GM12865 (cell line): ENCODE results near the gene MTRR.
"Not testable (repeated sequence)": the region's sequence is repeated elsewhere in the genome, so short reads cannot be mapped to it uniquely, and the experiment has no call there.

ENCODE experiments used
- DNase-seq: peaks from one replicate; pipeline ENCODE4 v3.0.0; 2010; ENCODE audit warnings: low read depth
- H3K4me3 ChIP-seq: 2 replicates; pipeline ENCODE4 v1.5.1; 2011; ENCODE audit warnings: mild to moderate bottlenecking, low read depth, low read length, control low read depth
- TF ChIP-seq, protein P1 (sequence below): IDR thresholded peaks from 2 replicates; pipeline ENCODE4 v1.5.1; 2011; ENCODE audit warnings: low read length, control low read depth, low read depth, inconsistent platforms; ENCODE audit not compliant: insufficient read depth; ENCODE audit errors: missing control alignments

The MTRR gene

DNA sequence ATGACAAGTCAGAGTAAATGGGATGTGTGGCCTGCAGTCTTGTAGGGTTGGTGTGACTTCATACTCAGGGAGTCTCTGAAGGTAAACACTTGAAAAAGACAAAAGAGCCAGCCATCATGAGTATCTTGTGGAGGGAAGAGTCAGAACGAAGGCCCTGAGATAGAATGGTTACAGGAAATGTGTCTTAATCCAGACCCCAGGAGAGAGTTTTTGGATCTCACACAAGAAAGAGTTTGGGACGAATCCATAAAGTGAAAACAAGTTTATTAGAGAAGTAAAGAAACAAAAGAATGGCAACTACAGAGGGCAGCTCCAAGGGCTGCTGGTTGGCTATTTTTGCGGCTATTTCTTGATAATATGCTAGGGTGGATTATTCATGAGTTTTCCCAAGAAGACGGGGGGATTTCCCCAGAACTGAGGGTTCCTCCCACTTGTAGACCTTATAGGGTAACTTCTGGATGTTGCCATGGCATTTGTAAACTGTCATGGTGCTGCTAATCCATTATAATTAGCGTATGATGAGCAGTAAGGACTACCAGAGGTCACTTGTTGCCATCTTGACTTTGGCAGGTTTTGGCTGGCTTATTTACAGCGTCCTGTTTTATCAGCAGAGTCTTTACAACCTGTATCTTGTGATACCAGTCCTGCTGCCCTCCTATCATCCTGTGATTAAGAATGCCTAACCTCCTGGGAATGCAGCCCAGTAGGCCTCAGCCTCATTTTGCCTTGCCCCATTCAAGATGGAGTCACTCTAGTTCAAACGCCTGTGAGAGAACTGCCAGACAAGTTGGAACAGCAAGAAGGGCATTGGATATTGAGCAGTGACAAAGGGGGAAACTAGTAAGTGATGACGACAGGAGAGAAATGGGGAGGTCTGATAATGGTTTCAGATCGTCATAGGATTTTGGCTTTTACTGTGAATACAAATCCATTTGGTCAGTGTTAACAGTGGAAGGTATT lies 34.0 kb downstream of the MTRR start:
- H3K4me3 ChIP-seq = no peak overlapping the region
- TF ChIP-seq, protein P1, sequence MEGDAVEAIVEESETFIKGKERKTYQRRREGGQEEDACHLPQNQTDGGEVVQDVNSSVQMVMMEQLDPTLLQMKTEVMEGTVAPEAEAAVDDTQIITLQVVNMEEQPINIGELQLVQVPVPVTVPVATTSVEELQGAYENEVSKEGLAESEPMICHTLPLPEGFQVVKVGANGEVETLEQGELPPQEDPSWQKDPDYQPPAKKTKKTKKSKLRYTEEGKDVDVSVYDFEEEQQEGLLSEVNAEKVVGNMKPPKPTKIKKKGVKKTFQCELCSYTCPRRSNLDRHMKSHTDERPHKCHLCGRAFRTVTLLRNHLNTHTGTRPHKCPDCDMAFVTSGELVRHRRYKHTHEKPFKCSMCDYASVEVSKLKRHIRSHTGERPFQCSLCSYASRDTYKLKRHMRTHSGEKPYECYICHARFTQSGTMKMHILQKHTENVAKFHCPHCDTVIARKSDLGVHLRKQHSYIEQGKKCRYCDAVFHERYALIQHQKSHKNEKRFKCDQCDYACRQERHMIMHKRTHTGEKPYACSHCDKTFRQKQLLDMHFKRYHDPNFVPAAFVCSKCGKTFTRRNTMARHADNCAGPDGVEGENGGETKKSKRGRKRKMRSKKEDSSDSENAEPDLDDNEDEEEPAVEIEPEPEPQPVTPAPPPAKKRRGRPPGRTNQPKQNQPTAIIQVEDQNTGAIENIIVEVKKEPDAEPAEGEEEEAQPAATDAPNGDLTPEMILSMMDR = no peak
- DNase-seq = no peak

DNA sequence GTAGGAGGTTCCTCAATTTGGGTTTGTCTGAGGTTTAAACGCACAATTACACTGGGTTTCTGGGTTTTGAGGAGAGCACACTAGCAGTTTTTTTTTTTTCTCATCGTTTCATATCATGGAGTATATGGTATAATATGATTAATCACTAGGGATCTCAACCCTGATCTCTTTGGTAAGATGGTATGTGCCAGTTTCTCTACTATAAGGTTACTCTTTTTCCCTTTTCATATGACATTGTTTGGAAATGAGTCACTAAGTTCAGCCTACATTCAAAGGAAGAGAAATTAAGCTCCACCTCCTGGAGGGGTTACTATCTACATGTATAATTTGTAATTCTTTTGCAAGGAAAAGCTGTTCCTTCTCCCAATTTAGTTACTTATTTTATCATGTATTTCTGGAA lies 35.2 kb downstream of the MTRR start:
- no peak overlapping the region for H3K4me3 ChIP-seq
- TF ChIP-seq, protein P1 = no peak
- DNase-seq = no peak

DNA sequence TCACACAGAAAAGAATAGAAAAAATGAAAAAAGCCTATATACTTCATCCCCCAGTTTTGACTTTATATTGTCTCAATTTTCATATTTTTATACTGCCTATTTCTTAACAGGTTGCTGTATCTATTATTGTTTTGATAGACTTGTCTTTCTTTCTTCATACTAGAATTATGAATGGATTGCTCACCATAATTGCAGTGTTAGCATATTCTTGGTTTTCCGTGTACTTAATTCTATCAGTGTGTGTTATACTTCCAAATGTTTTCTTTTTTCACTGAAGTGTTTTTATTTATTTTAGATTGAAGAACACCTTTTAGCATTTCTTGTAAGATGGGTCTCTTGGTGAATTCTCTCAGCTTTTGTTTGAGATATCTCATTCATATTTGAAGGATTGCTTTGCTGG lies 38.7 kb downstream of the MTRR start:
- H3K4me3 ChIP-seq = no peak overlapping the region
- TF ChIP-seq, protein P1 = no peak
- DNase-seq = no peak

DNA sequence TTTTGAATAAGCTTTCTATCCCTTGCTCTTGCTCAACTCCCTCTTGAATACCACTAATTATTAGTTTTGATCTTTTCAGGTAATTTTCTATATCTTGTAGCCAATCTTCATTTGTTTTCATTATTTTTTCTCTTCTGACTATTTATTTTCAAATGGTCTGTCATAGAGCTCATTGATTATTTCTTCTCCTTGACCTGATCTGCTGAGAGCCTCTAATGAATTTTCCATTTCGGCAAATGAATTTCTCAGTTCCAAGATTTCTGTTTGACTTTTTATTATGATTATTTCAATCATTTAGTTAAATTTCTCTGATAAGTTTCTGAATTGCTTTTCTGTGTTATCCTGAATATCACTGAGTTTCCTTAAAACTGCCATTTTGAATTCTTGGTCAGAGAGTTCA lies 39.4 kb downstream of the MTRR start:
- TF ChIP-seq, protein P1 = no peak
- DNase-seq = no peak
- H3K4me3 ChIP-seq = no peak overlapping the region

DNA sequence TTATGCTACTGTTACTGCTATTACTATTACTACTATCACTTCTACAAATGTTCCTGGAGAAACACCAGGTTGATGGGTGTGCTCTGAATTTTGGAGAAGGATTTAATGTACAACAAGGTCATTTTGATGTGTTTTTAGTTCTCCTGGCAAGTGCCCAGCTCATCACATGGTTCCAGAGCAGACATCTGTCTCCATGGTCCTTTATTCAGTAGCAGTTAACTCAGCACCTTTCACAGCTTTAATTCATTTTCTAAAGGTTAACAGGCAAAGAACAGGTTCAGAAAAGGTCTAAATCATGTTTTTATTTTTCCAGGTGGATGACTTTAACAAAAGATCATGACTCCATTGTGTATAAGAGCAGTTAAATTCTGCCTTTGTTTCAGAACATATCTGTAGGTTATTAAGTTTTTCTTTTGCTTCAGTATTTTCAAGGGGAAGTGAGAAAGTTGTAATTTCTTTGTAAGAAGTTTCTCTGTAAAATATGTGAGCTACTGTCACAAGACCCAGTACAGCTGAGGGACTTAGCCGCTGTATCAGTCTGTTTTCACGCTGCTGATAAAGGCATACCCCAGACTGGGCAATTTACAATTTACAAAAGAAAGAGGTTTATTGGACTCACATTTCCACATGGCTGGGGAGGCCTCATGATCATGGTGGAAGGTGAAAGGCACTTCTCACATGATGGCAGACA lies 41.9 kb downstream of the MTRR start:
- TF ChIP-seq, protein P1 = no peak
- no peak overlapping the region for H3K4me3 ChIP-seq
- no peak for DNase-seq

DNA sequence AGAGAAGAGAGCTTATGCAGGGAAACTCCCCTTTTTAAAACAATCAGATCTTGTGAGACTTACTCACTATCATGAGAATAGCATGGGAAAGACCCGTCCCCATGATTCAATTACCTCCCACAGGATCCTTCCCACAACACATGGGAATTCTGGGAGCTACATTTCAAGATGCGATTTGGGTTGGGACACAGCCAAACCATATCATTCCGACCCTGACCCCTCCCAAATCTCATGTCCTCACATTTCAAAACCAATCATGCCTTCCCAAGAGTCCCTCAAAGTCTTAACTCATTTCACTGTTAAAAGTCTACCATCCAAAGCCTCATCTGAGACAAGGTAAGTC lies 42.5 kb downstream of the MTRR start:
- DNase-seq, H3K4me3 ChIP-seq: not testable (repeated sequence)

DNA sequence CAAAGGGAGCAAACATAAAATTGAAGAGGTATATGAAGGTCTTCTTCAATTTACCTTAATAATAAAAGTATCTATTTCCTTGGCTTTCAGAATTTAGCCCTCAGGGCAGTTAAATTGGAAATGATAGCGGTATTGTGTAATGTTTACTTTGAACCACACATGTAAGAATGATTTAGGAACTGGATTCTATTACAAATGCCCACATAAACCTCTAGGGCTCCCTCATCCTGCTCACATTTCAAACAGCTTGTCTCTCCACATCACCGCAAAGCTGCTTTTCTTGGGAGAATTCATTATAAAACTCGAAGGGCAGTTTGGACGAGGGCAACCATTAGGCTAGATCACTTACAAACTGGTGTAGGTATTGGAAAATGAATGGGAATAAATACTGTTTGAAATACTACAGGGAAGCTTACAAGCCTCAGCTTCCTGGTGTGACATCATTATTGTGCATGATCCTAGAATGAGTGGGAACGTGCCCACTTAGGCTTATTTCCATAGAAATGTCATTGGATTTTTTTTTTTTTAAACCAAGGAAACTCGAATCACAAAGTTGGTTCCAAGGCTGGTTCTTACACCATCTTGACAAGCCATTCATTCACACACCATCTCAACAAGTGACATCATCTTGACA lies 47.3 kb downstream of the MTRR start:
- no peak for DNase-seq
- TF ChIP-seq, protein P1 = no peak
- H3K4me3 ChIP-seq = no peak overlapping the region
